OCI-M1 (cell line): ENCODE data around the gene LRRC43.
"Not testable (repeated sequence)": the region's sequence is repeated elsewhere in the genome, so short reads cannot be mapped to it uniquely, and the experiment has no call there.

Experiments used
- DNase-seq: peaks from one replicate; lab custom pipeline; 2025; lab: John Stamatoyannopoulos, UW

LRRC43 gene

GRCh38 chr12:122155705-122156104 lies 27.2 kb upstream of the LRRC43 start:
- DNase-seq, result peak; percentile 89

- no peak for DNase-seq
Measured at GRCh38 chr12:122158700-122159285, 24.1 kb upstream of the LRRC43 start.

GRCh38 chr12:122159882-122160281 lies 23.0 kb upstream of the LRRC43 start:
- peak; percentile 18 for DNase-seq

- DNase-seq, result no peak
Measured at GRCh38 chr12:122160761-122161160, 22.2 kb upstream of the LRRC43 start.

- DNase-seq, result no peak
Measured at GRCh38 chr12:122161682-122162081, 21.2 kb upstream of the LRRC43 start.

- no peak for DNase-seq
Measured at GRCh38 chr12:122162976-122163375, 19.9 kb upstream of the LRRC43 start.

- no peak for DNase-seq
Measured at GRCh38 chr12:122166422-122167349, 16.2 kb upstream of the LRRC43 start.

- DNase-seq, result no peak
Measured at GRCh38 chr12:122167356-122167925, 15.5 kb upstream of the LRRC43 start.

GRCh38 chr12:122168492-122168891 lies 14.4 kb upstream of the LRRC43 start:
- no peak for DNase-seq

- no peak for DNase-seq
Measured at GRCh38 chr12:122171399-122171798, 11.5 kb upstream of the LRRC43 start.

- DNase-seq, result no peak
Measured at GRCh38 chr12:122172262-122172939, 10.5 kb upstream of the LRRC43 start.

GRCh38 chr12:122174155-122174845 lies 8.6 kb upstream of the LRRC43 start, which contains the start of gene IL31:
Gene IL31, minus strand, starts transcription at chr12:122174221. Its CDS starts 49 bp downstream, at chr12:122174172.
- DNase-seq, result no peak

GRCh38 chr12:122176473-122176872 lies 6.5 kb upstream of the LRRC43 start:
- DNase-seq, result not testable (repeated sequence)

- no peak for DNase-seq
Measured at GRCh38 chr12:122183588-122183940, 641 bp downstream of the LRRC43 start.

GRCh38 chr12:122184517-122184916 lies 1.6 kb downstream of the LRRC43 start:
- no peak for DNase-seq

GRCh38 chr12:122185079-122185478 lies 2.2 kb downstream of the LRRC43 start:
- DNase-seq, result no peak

GRCh38 chr12:122185494-122186082 lies 2.7 kb downstream of the LRRC43 start:
- no peak for DNase-seq

- no peak for DNase-seq
Measured at GRCh38 chr12:122187466-122187865, 4.5 kb downstream of the LRRC43 start.

GRCh38 chr12:122189626-122190475 lies 6.9 kb downstream of the LRRC43 start:
- no peak for DNase-seq
